ENCODE measurements around the gene GALNTL6.

- TF ChIP-seq, protein P1, sequence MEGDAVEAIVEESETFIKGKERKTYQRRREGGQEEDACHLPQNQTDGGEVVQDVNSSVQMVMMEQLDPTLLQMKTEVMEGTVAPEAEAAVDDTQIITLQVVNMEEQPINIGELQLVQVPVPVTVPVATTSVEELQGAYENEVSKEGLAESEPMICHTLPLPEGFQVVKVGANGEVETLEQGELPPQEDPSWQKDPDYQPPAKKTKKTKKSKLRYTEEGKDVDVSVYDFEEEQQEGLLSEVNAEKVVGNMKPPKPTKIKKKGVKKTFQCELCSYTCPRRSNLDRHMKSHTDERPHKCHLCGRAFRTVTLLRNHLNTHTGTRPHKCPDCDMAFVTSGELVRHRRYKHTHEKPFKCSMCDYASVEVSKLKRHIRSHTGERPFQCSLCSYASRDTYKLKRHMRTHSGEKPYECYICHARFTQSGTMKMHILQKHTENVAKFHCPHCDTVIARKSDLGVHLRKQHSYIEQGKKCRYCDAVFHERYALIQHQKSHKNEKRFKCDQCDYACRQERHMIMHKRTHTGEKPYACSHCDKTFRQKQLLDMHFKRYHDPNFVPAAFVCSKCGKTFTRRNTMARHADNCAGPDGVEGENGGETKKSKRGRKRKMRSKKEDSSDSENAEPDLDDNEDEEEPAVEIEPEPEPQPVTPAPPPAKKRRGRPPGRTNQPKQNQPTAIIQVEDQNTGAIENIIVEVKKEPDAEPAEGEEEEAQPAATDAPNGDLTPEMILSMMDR (IDR thresholded peaks at IDR 0.05): no peak
- no peak for TF ChIP-seq POLR2AphosphoS5 (IDR thresholded peaks at IDR 0.05)
- TF ChIP-seq POLR2A (IDR thresholded peaks at IDR 0.05): no peak
- TF ChIP-seq EP300 (IDR thresholded peaks at IDR 0.05): no peak
Observed at GRCh38 chr4:173017802-173018201, 1204.6 kb downstream of the GALNTL6 start.
